HCT116 (cell line): Measurements from ENCODE around the gene IGSF21. TPM values are rescaled to one million over a fixed set of nuclear protein-coding genes. Genes with fewer than 3 reads are reported as not detected.

Source experiments
- ATAC-seq: fragments of 200-7000 bp; cut with Tn5 transposase; 2 replicates; pipeline ENCODE4 v1.9.1; 2020; ENCODE audit warnings: mild to moderate bottlenecking, moderate library complexity
- BruUV-seq: library from RNA; stranded (reverse); fragments of 400-500 nt; replicated peaks from 2 replicates; lab custom pipeline; 2021; lab: Mats Ljungman, UMichigan
- CTCF ChIA-PET: fragments of 300-600 bp; sonication (Branson Sonifier 250); formaldehyde crosslinking; loops from one replicate; lab custom pipeline; 2021; ENCODE audit warnings: antibody characterized with exemption; lab: Charles Lee
- POLR2A ChIA-PET: fragments of 300-600, 350-600 bp; sonication (Branson Sonifier 250); formaldehyde crosslinking; loops from one replicate; lab custom pipeline; 2021; ENCODE audit warnings: antibody characterized with exemption; lab: Charles Lee
- RAD21 ChIA-PET, 2 experiments: fragments of 300-600 bp; sonication (Branson Sonifier 250); formaldehyde crosslinking; loops; one replicate each; lab custom pipeline; 2023; ENCODE audit warnings: low total read pairs in 2 of 2; ENCODE audit not compliant: uncharacterized antibody in 2 of 2, unreplicated experiment in 2 of 2, low non-redundant PET in 1 of 2; lab: Charles Lee
- DNase-seq: peaks from one replicate; pipeline ENCODE4 v3.0.0-alpha.2; 2010; ENCODE audit warnings: low read depth, low spot score
- H2AFZ ChIP-seq: fragments of 200-600 bp; shearing (Covaris generic), sonication (generic); 2 replicates; pipeline ENCODE4 v1.6.1; 2017; ENCODE audit warnings: low read depth, mixed run types, mixed read lengths, antibody characterized with exemption, low read length; ENCODE audit not compliant: poor library complexity, severe bottlenecking
- H3K27ac ChIP-seq: 2 replicates; pipeline ENCODE4 v1.5.1; 2012; ENCODE audit warnings: low read depth, low read length
- H3K27me3 ChIP-seq: fragments of 200-600 bp; sonication (generic); 2 replicates; pipeline ENCODE4 v1.6.1; 2016; ENCODE audit warnings: mixed run types, low read length, mixed read lengths; ENCODE audit not compliant: insufficient read depth
- H3K36me3 ChIP-seq, 2 experiments: fragments of 200-500 bp in 1 of 2; fragments of 200-600 bp in 1 of 2; sonication (Bioruptor generic) in 1 of 2; sonication (generic) in 1 of 2; 2 replicates each; pipeline versions ENCODE4 v1.5.1 to v1.6.1; 2014 to 2016; ENCODE audit warnings: low read length in 2 of 2, inconsistent platforms in 1 of 2, mixed read lengths in 1 of 2, mixed run types in 1 of 2; ENCODE audit not compliant: insufficient read depth in 2 of 2, control insufficient read depth in 1 of 2
- H3K4me1 ChIP-seq, 2 experiments: fragments of 200-600 bp in 1 of 2; sonication (generic) in 1 of 2; 2 replicates each; pipeline versions ENCODE4 v1.5.1 to v1.6.1; 2012 to 2017; ENCODE audit warnings: low read length in 2 of 2, inconsistent platforms in 1 of 2, mild to moderate bottlenecking in 1 of 2, mixed read lengths in 1 of 2, mixed run types in 1 of 2, moderate library complexity in 1 of 2; ENCODE audit not compliant: insufficient read depth in 2 of 2, control insufficient read depth in 1 of 2
- H3K4me2 ChIP-seq: fragments of 200-600 bp; sonication (generic); 2 replicates; pipeline ENCODE4 v1.6.1; 2017; ENCODE audit warnings: mixed run types, low read length, mixed read lengths
- H3K4me3 ChIP-seq, 2 experiments: fragments of 200-600 bp in 1 of 2; sonication (generic) in 1 of 2; replicated peaks in 1 of 2; 2 replicates each; pipeline ENCODE4 v1.5.1; 2011 to 2016; ENCODE audit warnings: low read length in 2 of 2, control low read depth in 1 of 2, low read depth in 1 of 2, mild to moderate bottlenecking in 1 of 2, mixed read lengths in 1 of 2, mixed run types in 1 of 2
- H3K79me2 ChIP-seq: fragments of 200-600 bp; sonication (generic); 2 replicates; pipeline ENCODE4 v1.6.1; 2017; ENCODE audit warnings: mild to moderate bottlenecking, mixed run types, low read length, moderate library complexity, mixed read lengths; ENCODE audit not compliant: insufficient read depth
- H3K9ac ChIP-seq: fragments of 200-600 bp; sonication (generic); 2 replicates; pipeline ENCODE4 v1.6.1; 2016; ENCODE audit warnings: low read length, mixed read lengths
- H3K9me2 ChIP-seq: fragments of 200-600 bp; sonication (generic), shearing (Covaris generic); 2 replicates; pipeline ENCODE4 v1.6.1; 2017; ENCODE audit warnings: mixed run types, mild to moderate bottlenecking, moderate library complexity; ENCODE audit not compliant: insufficient read depth
- H3K9me3 ChIP-seq, 2 experiments: fragments of 200-500 bp in 1 of 2; fragments of 200-600 bp in 1 of 2; sonication (Bioruptor generic) in 1 of 2; sonication (generic) in 1 of 2; 2 replicates each; pipeline ENCODE4 v1.6.1; 2014 to 2017; ENCODE audit warnings: low read length in 2 of 2, mixed read lengths in 2 of 2, inconsistent platforms in 1 of 2, low read depth in 1 of 2, mild to moderate bottlenecking in 1 of 2, mixed run types in 1 of 2, moderate library complexity in 1 of 2; ENCODE audit not compliant: control insufficient read depth in 1 of 2, insufficient read depth in 1 of 2
- H4K20me1 ChIP-seq: fragments of 200-600 bp; sonication (generic), shearing (Covaris generic); 2 replicates; pipeline ENCODE4 v1.6.1; 2017; ENCODE audit warnings: mixed run types, mild to moderate bottlenecking, moderate library complexity; ENCODE audit not compliant: insufficient read depth
- FOSL1 ChIP-seq: IDR thresholded peaks from 2 replicates; pipeline ENCODE4 v1.6.1; 2012; ENCODE audit warnings: low read depth
- JUND ChIP-seq: IDR thresholded peaks from 2 replicates; pipeline ENCODE4 v1.6.1; 2012
- RAD21 ChIP-seq: IDR thresholded peaks from 2 replicates; pipeline ENCODE4 v1.6.1; 2012; ENCODE audit warnings: low read depth, mild to moderate bottlenecking
- REST ChIP-seq: IDR thresholded peaks from 2 replicates; pipeline ENCODE4 v1.6.1; 2012; ENCODE audit warnings: low read depth
- SIN3A ChIP-seq: IDR thresholded peaks from 2 replicates; pipeline ENCODE4 v1.6.1; 2012; ENCODE audit warnings: low read depth
- YY1 ChIP-seq: IDR thresholded peaks from 2 replicates; pipeline ENCODE4 v1.6.1; 2011; ENCODE audit warnings: low read length, low read depth, moderate library complexity, mild to moderate bottlenecking; ENCODE audit not compliant: insufficient replicate concordance; ENCODE audit errors: extremely low read depth
- ZFX ChIP-seq: fragments of 450-650 bp; IDR thresholded peaks from 2 replicates; pipeline ENCODE4 v1.6.1; 2017
- intact Hi-C: fragments of 100-400 bp; cut with micrococcal nuclease; formaldehyde crosslinking; loops from 2 replicates; pipeline ENCODE4 v1.10.0; 2022
- total RNA-seq: library from RNA; stranded (reverse); gene quantifications from one replicate; pipeline ENCODE4 v1.2.1, GENCODE V29; 2021; ENCODE audit not compliant: unreplicated experiment

The IGSF21 gene
- total RNA-seq, 1 experiment from 2014 or later, result not detected

- no peak for TF ChIP-seq REST
- no peak for TF ChIP-seq YY1
- TF ChIP-seq FOSL1, result no peak
- TF ChIP-seq SIN3A, result no peak
- no peak for TF ChIP-seq RAD21
These were observed 136.0 kb downstream of the IGSF21 start (continued) for GRCh38 chr1:18243503-18244175.

- no peaks in the 10 kb centered on the region for H3K9me2 ChIP-seq
- no peak overlapping the region for H3K9ac ChIP-seq
- ChIA-PET POLR2A (no interaction called here), CTCF (interaction anchor here (0.9 to 4.5 kb wide), 3 partner anchors 10 to 322 kb away, joined by 4 to 25 read pairs (median 4); no protein-coding TSS in a partner anchor), RAD21 (no interaction called here)
- no peak for TF ChIP-seq JUND
- no peak for TF ChIP-seq ZFX
- no peak for TF ChIP-seq YY1
- no peak overlapping the region for H2AFZ ChIP-seq
- intact Hi-C loops, result no loop called here
- H3K36me3 ChIP-seq, result no peaks in the 10 kb centered on the region
- H3K27me3 ChIP-seq, result peaks cover 79% of the 10 kb centered on the region
- H3K4me1 ChIP-seq, result no peaks in the 10 kb centered on the region
- no peak overlapping the region for H3K4me3 ChIP-seq
- no peak overlapping the region for H3K27ac ChIP-seq
- BruUV-seq, result no TSS peak
- no peaks in the 10 kb centered on the region for H3K79me2 ChIP-seq
- DNase-seq (no peak), ATAC-seq (no peak)
- H3K9me3 ChIP-seq, result no peaks in the 10 kb centered on the region
- no peak overlapping the region for H3K4me2 ChIP-seq
- H4K20me1 ChIP-seq, result no peaks in the 10 kb centered on the region; the same call in 1 of the 2 replicates
These were observed 137.2 kb downstream of the IGSF21 start for GRCh38 chr1:18244762-18245161.
